HG03175 (cell line): Measurements from ENCODE around the gene DIO3.
"Not testable (repeated sequence)": the region's sequence is repeated elsewhere in the genome, so short reads cannot be mapped to it uniquely, and the experiment has no call there.

Experiments used
- ATAC-seq: cut with Tn5 transposase; IDR thresholded peaks from one replicate; pipeline ENCODE4 v1.9.1; 2021; ENCODE audit warnings: mild to moderate bottlenecking, moderate library complexity; ENCODE audit not compliant: unreplicated experiment

The DIO3 gene

DNA sequence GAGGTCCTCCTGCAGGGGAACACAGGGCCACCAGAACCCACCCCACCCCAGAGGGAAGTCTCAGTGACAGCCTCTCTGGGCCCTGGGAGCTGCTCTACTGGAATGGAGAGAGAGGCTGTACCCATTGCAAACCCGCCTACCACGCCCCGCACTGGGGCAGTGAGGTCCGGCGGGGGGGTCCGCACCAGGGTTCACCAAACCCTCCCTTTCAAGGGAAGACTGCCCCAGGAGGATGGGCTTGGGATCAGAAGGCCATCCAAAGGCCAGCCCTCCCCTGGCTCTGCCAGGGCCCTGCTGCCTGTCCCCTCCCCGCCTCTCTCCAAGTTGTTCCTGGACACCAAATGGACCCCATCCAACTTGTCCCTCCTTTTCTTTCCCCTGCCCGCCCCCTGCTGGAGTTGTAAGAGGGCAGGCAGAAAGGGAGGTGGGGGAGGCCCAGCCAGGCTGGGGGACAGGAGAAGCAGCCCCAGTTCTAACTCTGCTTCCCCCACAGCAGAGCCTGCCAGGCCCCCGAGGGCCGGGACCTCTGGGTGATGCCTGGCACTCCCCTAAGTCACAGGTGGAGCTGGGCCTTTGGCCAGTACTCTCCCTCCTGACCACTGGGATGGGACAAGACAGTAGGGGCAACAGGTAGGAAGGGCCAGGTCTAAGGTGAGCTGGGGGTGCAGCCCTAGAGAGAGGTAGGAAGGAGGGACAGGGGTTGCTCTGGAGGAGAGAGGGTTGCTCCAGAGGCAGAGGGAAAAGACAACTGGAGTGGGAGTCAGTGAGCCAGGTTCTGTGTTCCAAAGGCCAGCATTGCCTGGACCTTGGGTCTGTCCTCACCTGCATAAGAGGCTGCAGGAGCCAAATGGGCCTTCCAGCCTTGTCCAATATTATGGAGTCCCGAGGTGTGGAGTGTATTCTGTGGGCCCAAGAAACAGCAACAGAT is 3.2 kb upstream of the DIO3 start:
- ATAC-seq: no peak

DNA sequence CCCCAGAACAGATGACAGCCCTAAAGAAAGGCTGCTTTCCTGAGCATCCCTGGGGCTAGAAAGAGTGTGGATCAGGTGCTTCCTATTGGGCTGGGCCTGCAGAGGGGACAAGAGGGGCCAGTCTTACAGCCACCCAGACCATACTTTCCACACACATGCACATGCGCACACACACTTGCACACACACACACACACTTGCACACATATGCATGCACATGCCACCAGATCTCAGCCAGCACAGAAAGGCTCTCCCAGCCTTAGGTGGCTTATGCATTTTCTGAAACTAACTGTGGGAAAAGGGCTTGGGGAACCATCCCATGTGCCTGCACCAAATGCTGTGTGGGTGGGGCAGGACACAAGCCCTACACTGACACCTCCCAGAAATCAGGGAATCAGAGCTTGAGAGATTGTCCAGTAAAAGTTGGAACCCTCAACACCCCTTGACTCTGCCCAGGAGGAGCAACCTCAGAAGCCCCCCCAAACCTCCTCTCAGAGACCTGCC is 2.5 kb upstream of the DIO3 start:
- no peak for ATAC-seq

DNA sequence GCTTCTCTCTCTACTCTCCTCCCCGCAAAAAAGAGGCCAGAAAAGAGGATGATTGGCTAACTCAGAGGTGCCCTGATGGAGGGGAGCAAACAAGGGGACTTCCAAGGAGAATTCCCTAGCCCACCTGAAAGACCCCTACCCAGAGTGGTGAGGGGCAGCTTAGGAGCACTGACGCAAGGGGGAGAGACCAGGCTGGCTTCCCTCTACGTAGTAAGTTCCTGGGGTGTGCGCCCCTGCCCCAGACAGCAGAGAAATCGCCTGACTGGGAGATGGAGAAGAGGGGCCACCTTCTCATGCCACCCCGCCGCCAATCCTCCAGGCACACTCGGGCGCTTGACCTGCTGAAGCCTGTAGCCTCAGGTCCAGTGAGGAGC is 2.1 kb upstream of the DIO3 start:
- ATAC-seq: no peak

DNA sequence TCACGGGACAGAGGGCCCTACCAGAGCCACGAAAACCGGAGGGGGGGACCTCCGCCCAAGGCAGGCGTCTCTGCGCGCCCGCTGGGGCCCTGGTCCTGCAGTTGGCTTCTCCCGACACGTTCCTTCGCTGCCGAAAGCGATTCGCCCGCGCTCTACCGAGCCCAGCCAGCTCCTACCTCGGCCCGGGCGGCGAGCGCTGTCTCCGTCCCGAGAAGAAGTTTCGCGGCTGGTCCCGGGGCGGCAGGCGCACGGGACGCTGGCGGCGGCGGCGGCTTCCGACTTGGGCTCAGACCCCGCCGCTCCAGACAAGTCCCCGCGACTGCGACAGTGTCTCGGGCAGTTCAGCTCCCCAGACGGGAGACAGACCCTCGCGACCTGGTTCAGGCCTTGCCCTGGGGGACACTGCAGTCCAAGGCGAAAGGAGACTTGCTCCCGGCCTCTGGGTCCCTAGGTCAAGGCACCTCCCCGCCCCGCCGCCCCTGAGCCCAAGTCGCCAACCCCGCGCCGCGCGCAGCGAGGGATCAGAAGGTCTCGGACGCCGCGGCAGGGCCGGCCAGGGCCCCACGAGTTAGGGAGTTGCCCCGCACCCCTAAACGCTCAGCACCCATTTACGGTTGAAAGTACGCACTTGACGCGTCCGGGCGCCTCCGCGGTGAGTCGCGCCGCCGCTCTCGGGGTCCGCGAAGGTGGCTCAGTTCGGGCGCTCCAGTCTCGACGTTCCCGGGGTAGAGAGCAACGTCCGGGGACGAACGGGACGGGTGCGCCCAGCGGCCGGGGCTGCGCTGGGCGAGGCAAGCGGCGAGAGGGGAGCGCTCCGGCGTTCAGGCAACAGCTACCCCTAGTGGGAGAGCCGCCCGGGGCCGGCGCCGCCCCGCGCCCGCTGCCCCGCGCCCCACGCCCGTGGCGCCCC is 1.4 kb upstream of the DIO3 start:
- ATAC-seq: no peak

DNA sequence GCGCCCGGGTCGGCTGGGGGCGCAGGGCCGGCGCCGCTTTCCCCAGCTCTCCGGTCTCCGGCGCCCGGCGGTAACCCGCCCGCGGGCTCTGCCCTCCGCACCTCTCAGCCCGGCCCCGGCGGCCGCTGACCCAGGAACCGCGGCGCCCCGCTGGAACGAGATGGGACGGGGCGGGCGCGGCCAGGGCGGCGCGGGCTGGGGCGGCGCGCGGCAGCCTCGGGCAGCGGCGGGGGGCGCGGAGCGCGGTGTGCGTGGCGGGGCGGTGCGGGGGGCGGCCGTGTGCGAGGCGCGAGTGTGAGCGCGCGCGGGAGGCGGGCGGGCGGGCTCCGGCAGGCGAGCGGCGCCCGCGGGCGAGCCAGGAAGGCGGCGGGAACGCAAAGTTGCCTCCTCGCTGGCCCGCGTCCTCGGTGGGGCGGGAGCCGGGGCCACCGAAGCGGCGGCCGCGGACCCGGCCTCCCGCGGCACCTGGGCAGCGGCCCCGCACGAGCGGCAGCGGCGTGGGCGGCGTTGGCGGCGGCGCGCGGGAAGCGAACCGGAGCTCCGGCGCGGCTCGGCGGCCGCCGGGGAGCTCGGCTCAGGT is 671 bp upstream of the DIO3 start:
- ATAC-seq: no peak

DNA sequence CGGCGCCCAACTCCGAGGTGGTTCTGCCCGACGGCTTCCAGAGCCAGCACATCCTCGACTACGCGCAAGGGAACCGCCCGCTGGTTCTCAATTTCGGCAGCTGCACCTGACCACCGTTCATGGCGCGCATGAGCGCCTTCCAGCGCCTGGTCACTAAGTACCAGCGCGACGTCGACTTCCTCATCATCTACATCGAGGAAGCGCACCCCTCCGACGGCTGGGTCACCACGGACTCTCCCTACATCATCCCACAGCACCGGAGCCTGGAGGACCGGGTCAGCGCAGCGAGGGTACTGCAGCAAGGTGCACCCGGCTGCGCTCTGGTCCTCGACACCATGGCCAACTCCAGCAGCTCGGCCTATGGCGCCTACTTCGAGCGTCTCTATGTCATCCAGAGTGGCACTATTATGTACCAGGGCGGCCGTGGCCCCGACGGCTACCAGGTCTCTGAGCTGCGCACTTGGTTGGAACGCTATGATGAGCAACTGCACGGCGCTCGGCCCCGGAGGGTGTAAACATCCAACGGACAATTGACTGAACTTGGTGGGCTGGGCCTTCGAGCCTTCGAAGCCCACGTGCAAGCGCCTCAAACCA is 699 bp downstream of the DIO3 start:
- no peak for ATAC-seq

DNA sequence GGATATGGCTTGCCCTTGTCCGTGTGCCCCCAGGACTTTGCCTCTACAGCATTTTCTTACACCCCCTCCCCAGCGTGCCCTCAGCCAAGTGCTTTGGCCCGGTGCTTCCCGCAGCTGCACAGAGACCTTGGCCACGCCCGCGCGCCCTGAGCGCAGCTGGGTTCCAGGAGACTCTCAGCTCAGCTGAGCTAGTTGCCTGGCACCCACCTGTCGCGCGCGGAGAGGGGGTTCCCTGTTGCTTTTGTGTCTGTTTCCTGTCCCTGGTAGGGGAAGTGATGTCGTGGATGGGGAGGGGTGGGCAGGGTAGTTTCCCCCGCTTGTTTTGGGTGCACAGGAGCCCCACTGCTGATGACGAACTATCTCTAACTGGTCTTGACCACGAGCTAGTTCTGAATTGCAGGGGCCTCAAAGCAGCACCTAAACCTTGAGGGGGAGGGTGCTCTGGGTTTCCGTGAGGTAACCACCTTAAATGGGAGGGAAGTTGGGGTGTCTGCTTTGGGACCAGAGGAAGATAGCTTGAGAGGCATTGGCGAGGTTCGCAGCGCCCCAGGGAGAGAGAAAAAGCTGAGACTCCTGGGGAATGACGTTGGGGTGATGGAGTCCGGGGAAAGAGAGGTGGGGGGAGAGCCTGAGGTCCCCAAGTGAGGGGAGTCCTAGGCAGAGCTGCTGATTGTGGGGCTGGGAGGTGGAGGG is 1.5 kb downstream of the DIO3 start:
- no peak for ATAC-seq

DNA sequence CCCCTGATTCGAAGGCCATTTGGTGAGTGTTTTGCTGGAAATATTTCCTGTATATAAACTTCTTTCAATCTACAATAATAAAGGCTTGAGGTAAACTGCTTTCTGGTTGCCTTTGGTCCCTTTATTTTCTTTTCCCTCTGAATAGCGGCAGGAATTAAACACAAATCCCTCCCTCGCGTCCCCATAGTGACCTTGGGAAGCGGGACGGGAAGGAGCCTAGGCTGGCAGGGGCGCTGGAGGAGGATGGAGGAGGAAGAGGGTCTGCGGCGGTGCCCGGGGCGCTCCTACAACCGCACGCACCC is 2.0 kb downstream of the DIO3 start:
- no peak for ATAC-seq

DNA sequence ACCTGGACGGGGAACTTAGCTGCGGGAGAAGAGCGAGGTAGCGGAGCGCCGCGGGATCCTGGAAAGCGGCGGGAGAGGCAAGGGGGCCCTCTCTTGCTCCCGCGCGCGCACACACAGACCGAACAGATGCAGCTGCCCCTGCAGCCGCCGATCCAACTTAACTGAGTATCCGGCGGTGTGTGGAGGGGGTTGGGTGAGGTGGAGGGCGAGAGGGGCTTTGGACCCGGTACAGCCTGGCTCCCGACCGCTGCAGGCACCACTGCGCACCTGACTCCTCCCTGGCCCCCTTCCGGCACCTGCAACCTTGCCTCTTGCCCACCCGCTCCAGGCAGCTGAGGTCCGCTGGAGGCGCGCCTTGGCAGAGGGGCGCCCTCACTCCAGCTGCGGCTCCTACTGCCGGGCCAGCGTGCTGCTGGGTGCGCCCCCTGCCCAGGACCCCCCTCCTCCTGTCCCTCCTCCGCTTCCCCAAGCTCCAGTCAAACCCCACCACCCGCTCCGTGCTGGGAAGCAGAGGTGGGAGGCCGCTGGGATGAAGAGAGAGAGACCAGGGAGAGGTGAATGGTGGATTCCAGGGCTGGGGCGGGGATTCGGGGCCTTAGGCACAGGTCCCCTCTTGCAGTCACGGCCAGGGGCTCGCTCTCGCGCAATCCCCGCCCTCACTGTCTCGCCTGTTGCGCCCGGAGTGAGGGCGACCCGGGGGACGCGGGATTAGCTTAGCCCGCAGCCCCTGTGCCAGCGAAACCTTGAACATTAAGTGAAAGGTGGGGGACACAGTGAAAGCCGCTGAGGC is 2.6 kb downstream of the DIO3 start:
- ATAC-seq: no peak

DNA sequence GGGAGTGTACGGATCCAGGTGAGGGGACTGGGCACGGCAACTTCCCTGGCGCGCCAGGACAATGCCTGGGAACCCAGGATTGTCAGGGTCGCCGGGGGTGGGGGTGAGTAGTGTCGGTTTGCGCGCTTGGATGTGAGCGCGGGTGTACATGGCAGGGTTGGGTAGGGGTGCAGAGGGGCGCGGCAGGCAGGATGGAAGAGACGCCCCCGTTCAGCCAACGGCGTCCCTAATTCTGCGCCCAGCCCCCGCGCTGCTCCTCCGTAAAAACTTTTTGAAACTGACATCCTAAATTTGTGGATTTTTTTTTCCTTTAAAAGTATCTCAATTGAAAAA is 3.1 kb downstream of the DIO3 start:
- ATAC-seq: no peak

DNA sequence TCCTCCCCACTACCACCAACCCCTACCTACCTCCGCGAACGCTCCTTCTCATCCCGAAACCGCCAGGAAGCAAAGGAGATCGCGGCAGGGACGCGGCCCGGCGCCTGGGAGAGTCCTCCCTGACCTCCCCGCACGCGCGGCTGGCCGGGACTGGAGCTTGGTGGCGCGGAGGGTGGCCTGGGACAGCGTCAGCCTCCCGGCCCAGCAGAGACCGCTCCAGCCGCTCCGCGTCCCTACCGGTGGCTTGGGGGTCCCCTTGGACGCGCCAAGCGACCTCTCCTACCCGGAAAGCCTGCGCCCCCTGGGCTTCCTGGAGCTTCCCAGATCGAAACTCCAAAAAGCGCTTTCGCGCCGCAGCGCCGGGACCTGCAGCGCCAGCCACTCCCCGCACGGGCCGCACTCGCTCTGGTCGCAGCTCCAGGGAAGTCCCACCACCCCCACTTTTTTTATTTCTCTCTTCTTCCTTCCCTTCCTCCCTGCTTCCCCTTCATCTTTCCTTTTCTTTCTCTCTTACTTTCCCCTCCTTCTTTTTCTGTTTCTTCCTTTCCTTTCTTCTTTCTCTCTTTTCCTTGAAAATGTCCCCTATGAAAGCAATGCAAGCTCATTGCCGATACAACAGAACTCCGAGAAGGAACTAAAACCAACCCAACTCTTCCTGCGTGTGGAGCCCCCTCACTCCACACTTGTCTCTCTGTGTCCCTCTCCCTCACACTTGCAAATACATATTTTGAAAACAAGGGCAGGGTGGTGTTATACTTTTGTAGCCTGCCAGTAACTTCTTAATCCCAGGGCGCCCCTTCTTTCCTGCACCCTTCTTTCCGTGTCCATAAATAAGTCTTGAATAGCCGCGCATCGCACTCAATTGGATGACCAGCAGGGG is 3.8 kb downstream of the DIO3 start:
- no peak for ATAC-seq

DNA sequence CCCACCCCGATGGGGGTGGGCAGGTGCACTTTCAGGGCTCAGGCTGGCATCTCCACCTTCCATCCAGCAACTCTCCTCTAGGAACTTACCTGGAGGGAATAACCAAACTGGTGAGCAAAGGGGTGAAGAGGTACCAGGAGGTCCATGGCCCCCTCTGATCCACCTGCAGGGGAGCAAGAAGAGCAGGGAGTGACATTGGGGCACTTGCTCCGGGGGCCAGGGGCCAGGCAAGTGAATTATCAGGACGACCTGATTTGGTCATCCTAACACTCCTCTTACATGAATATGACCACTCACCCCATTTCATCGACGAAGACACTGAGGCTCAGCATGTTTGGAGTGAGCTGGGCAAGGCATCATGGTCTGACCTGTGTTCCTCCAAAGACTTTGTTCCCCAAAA is 6.0 kb downstream of the DIO3 start:
- no peak for ATAC-seq

DNA sequence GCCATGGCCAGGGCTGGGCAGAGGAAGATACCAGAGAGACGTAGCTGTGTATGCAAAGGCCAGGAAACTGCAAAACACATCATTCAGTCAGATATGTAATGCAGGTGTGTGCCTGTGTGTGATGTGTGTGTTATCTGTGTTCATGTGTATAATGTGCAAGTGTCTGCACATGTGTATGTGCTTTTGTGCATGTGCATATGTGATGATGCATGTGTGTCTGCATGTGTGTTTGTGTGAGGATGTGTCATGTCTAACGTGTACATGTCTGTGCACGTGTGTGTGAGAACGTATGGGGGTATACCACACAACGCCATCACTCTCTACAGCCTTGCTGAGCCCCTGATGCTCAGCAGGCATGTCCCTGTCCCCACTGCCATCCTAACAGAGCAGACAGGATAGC is 9.7 kb downstream of the DIO3 start:
- ATAC-seq: no peak

DNA sequence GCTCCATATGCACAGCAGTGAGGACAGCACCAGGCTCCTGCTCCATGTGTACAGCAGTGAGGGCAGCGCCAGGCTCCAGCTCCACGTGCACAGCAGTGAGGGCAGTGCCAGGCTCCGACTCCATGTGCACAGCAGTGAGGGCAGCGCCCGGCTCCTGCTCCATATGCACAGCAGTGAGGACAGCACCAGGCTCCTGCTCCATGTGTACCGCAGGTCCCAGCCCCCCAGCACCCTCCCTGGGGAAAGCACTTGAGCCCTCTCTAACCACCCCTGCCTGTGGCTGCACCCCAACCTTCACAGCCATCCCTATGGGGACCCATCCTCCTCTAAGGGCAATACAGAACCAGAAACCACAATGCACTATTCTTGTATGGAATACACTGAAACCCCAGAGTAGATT is 11.2 kb downstream of the DIO3 start:
- not testable (repeated sequence) for ATAC-seq

DNA sequence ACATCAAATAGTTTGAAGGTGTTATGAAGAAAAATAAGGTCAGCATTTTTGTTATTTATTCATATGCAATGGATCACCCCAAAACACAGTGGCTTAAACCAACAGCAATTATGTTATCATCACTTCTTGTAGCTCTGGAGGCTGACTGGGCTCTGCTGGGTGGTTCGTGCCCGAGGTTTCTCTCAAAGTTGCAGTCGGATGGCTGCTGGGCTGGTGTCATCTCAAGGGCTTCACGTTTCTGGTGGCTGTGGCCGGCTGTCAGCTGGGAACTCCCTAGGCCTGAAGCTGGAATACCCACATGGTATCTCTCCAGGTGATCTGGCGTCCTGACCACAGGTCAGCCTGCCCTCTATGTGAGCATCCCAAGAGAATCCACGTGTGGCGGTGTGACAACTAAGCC is 12.0 kb downstream of the DIO3 start:
- no peak for ATAC-seq

DNA sequence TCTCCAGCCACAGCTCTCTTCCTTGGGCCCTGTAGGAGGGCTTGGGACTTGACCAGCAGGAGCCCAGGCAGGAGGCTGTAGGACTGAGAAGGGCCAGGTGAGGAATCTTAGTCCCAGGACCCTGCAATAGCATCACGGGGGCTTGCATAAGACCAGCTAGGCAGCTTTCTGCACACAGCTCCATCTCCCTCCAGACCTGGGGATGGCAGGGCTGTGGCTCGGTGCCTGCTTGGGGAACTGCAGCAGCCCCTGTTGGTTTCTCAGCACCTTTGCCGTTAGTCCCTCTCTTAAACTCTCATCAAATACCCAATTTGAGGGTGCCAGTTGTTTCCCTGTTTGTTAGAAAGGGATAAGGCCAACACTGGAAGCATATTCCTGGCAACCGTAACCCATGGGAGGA is 14.3 kb downstream of the DIO3 start:
- no peak for ATAC-seq

DNA sequence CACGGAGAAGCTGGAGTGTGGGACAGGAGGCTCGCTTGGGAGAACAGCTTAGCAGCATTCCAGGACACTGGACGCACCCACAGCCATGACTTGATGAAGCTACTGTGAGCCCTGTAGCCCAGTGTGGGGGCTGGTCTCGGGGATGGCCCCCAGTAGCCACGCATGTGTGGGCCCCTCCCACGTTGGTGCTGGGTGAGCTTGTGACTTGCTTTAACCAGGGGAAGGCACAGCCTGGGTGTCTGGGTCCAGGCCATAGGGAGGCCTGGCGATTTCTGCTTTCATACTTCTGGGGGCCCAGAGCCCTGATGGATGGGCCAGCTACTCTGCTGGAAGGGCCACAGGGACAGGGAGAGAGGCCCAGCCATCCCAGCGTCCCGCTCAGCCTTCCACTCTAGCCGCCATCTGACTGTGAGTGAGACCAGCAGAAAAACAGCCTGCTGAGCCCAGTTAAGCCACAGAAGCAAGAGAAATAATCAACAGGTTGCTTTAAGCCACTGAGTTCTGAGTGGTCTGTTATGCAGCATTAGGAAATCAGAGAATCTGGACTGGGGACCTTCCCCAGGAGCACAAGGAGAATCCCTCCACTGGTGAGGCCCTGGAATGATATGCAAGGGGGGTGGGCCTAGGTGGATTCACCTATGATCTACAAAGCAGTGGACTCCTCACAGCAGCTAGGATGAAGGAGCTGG is 16.1 kb downstream of the DIO3 start:
- no peak for ATAC-seq

DNA sequence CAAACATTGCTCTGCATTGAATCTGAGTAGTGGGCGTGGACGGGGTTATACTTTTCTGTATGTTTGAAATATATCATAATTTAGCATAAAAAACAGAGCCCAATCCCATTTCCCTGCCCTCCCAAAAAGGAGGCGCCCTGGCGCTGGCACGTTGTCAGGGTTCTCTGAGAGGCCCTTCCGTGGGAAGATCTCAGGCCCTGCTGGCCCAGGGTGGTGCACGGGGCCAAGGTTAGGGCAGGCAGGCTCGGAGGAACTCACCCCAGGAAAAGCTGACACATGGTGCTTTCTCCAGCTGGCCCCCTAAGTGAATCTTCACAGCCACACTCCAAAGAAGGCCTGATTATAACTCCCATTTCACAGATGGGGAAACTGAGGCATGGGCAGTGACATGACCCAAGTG is 17.2 kb downstream of the DIO3 start:
- ATAC-seq: no peak
